Activated CD4-positive, alpha-beta T cell treated with anti-CD3 and anti-CD28 coated beads, Interleukin-2, Interleukin-4, amounts not matched to agents 100 ng/mL and 50 ng/mL, durations not matched to agents 16 hours and 8 hours (primary cell): ENCODE results near the gene TBCE.
A peak's percentile ranks its signal among the peaks of the same experiment; 100 is the strongest.

Experiments used
- DNase-seq: peaks from one replicate; pipeline ENCODE4 v3.0.0-alpha.2; 2020; ENCODE audit warnings: low spot score

The TBCE gene

GRCh38 chr1:235410467-235410866, 43.2 kb downstream of the TBCE start:
- DNase-seq, result no peak

GRCh38 chr1:235411489-235412486, 44.6 kb downstream of the TBCE start:
- DNase-seq, result no peak

GRCh38 chr1:235415008-235415904, 48.0 kb downstream of the TBCE start:
- peak; percentile 71 for DNase-seq

- DNase-seq, result no peak
Observed at GRCh38 chr1:235416662-235417049, 49.4 kb downstream of the TBCE start.

- DNase-seq, result peak; percentile 71
Observed at GRCh38 chr1:235417086-235417697, 50.0 kb downstream of the TBCE start.

GRCh38 chr1:235421751-235422150, 54.5 kb downstream of the TBCE start:
- no peak for DNase-seq

GRCh38 chr1:235423214-235423652, 56.0 kb downstream of the TBCE start:
- no peak for DNase-seq

- DNase-seq, result no peak
Observed at GRCh38 chr1:235424092-235424491, 56.9 kb downstream of the TBCE start.

- DNase-seq, result no peak
Observed at GRCh38 chr1:235425357-235425756, 58.1 kb downstream of the TBCE start.

GRCh38 chr1:235426143-235426542, 58.9 kb downstream of the TBCE start:
- no peak for DNase-seq

- DNase-seq, result no peak
Observed at GRCh38 chr1:235426680-235427079, 59.5 kb downstream of the TBCE start.

- DNase-seq, result no peak
Observed at GRCh38 chr1:235427447-235427846, 60.2 kb downstream of the TBCE start.

- DNase-seq, result no peak
Observed at GRCh38 chr1:235429143-235429542, 61.9 kb downstream of the TBCE start.

GRCh38 chr1:235430991-235431390, 63.8 kb downstream of the TBCE start:
- DNase-seq, result no peak

GRCh38 chr1:235434001-235434400, 66.8 kb downstream of the TBCE start:
- no peak for DNase-seq

- DNase-seq, result no peak
Observed at GRCh38 chr1:235441159-235441685, 74.0 kb downstream of the TBCE start.

- DNase-seq, result no peak
Observed at GRCh38 chr1:235442788-235443429, 75.7 kb downstream of the TBCE start.

GRCh38 chr1:235448616-235449015, 81.4 kb downstream of the TBCE start:
- no peak for DNase-seq

GRCh38 chr1:235450433-235450832, 83.2 kb downstream of the TBCE start:
- DNase-seq, result no peak

GRCh38 chr1:235450886-235451483, 83.8 kb downstream of the TBCE start:
- no peak for DNase-seq

GRCh38 chr1:235454021-235454420, 86.8 kb downstream of the TBCE start:
- DNase-seq, result no peak
